HG02973 (cell line): ENCODE data around the gene SCYGR3.

Experiments used
- ATAC-seq: cut with Tn5 transposase; IDR thresholded peaks from one replicate; pipeline ENCODE4 v1.9.1; 2021; ENCODE audit warnings: moderate library complexity; ENCODE audit not compliant: unreplicated experiment

SCYGR3 gene

GRCh38 chr2:227614740-227615139 lies at the start of gene SCYGR3:
Gene SCYGR3, minus strand, starts transcription at chr2:227614840. Its CDS starts 0 bp downstream, at chr2:227614840.
- no peak for ATAC-seq

GRCh38 chr2:227661827-227662226 lies 47.2 kb upstream of the SCYGR3 start:
- no peak for ATAC-seq

- ATAC-seq = no peak
These were observed 46.5 kb upstream of the SCYGR3 start for GRCh38 chr2:227661025-227661649.

GRCh38 chr2:227657199-227657845 lies 42.7 kb upstream of the SCYGR3 start:
- ATAC-seq = no peak

GRCh38 chr2:227655454-227655853 lies 40.8 kb upstream of the SCYGR3 start:
- no peak for ATAC-seq

GRCh38 chr2:227654426-227654825 lies 39.8 kb upstream of the SCYGR3 start:
- no peak for ATAC-seq

GRCh38 chr2:227653419-227653818 lies 38.8 kb upstream of the SCYGR3 start:
- no peak for ATAC-seq

- no peak for ATAC-seq
These were observed 29.4 kb upstream of the SCYGR3 start for GRCh38 chr2:227643990-227644551.

GRCh38 chr2:227642656-227643055 lies 28.0 kb upstream of the SCYGR3 start:
- no peak for ATAC-seq

- ATAC-seq = no peak
These were observed 19.6 kb upstream of the SCYGR3 start for GRCh38 chr2:227634201-227634600.

- no peak for ATAC-seq
These were observed 18.2 kb upstream of the SCYGR3 start for GRCh38 chr2:227632827-227633226.

GRCh38 chr2:227630322-227630721 lies 15.7 kb upstream of the SCYGR3 start:
- ATAC-seq = no peak

GRCh38 chr2:227629435-227629834 lies 14.8 kb upstream of the SCYGR3 start:
- ATAC-seq = no peak

- ATAC-seq = peak; percentile 92
These were observed 13.1 kb upstream of the SCYGR3 start for GRCh38 chr2:227627769-227628168.

- no peak for ATAC-seq
These were observed 12.0 kb upstream of the SCYGR3 start for GRCh38 chr2:227626580-227627151.

- ATAC-seq = no peak
These were observed 10.8 kb upstream of the SCYGR3 start for GRCh38 chr2:227625420-227625819.

GRCh38 chr2:227623226-227623625 lies 8.6 kb upstream of the SCYGR3 start:
- no peak for ATAC-seq

- ATAC-seq = no peak
These were observed 2.9 kb upstream of the SCYGR3 start, which contains the start of gene SCYGR4 for GRCh38 chr2:227617316-227618230. Gene SCYGR4, plus strand, starts transcription at chr2:227617498. Its CDS starts 0 bp downstream, at chr2:227617498.

GRCh38 chr2:227616631-227617030 lies 2.0 kb upstream of the SCYGR3 start:
- ATAC-seq = no peak

- no peak for ATAC-seq
These were observed 1.3 kb upstream of the SCYGR3 start for GRCh38 chr2:227615906-227616305.

- ATAC-seq = no peak
These were observed 541 bp upstream of the SCYGR3 start for GRCh38 chr2:227615181-227615580.
